Loucy (cell line): ENCODE results near the gene TAF4.

Experiments used
- H2AFZ ChIP-seq: fragments of 200-600 bp; sonication (generic); 2 replicates; pipeline ENCODE4 v1.6.0; 2016; ENCODE audit warnings: antibody characterized with exemption, mild to moderate bottlenecking, low read length, moderate library complexity
- H3F3A ChIP-seq: fragments of 200-600 bp; 2 replicates; pipeline ENCODE4 v1.6.0; 2016; ENCODE audit warnings: antibody characterized with exemption, low read depth, mild to moderate bottlenecking
- H3K27me3 ChIP-seq: fragments of 200-600 bp; sonication (generic); 2 replicates; pipeline ENCODE4 v1.6.1; 2014; ENCODE audit warnings: low read length, mild to moderate bottlenecking; ENCODE audit not compliant: insufficient read depth, poor library complexity, severe bottlenecking
- H3K36me3 ChIP-seq: fragments of 200-600 bp; sonication (generic); 2 replicates; pipeline ENCODE4 v1.6.1; 2016; ENCODE audit warnings: low read length; ENCODE audit not compliant: insufficient read depth
- H3K4me1 ChIP-seq: fragments of 200-600 bp; sonication (generic); 2 replicates; pipeline ENCODE4 v1.5.1; 2014; ENCODE audit warnings: low read length, mild to moderate bottlenecking; ENCODE audit not compliant: insufficient read depth, poor library complexity, severe bottlenecking
- H3K4me2 ChIP-seq: fragments of 200-600 bp; sonication (generic); 2 replicates; pipeline ENCODE4 v1.6.0; 2014; ENCODE audit warnings: antibody characterized with exemption, low read length, low read depth, mild to moderate bottlenecking; ENCODE audit not compliant: poor library complexity, severe bottlenecking
- H3K4me3 ChIP-seq: fragments of 200-600 bp; sonication (generic); 2 replicates; pipeline ENCODE4 v1.5.1; 2014; ENCODE audit warnings: low read length, mild to moderate bottlenecking, mixed read lengths; ENCODE audit not compliant: poor library complexity, severe bottlenecking
- H3K79me2 ChIP-seq: fragments of 200-600 bp; sonication (generic); 2 replicates; pipeline ENCODE4 v1.6.1; 2014; ENCODE audit warnings: low read length; ENCODE audit not compliant: insufficient read depth
- H3K9ac ChIP-seq: fragments of 200-600 bp; sonication (generic); 2 replicates; pipeline ENCODE4 v1.6.0; 2014; ENCODE audit warnings: mild to moderate bottlenecking, low read depth, low read length, moderate library complexity; ENCODE audit not compliant: poor library complexity, severe bottlenecking
- H3K9me2 ChIP-seq: fragments of 200-600 bp; sonication (generic); replicated peaks from 2 replicates; pipeline ENCODE4 v1.6.1; 2016; ENCODE audit warnings: low read depth, low read length, mixed read lengths
- H3K9me3 ChIP-seq: fragments of 200-600 bp; sonication (generic); 2 replicates; pipeline ENCODE4 v1.6.1; 2014; ENCODE audit warnings: mild to moderate bottlenecking, antibody characterized with exemption, low read length, low read depth; ENCODE audit not compliant: insufficient read depth
- H4K20me1 ChIP-seq: fragments of 200-600 bp; sonication (generic); 2 replicates; pipeline ENCODE4 v1.6.0; 2014; ENCODE audit warnings: antibody characterized with exemption, low read length, mild to moderate bottlenecking; ENCODE audit not compliant: insufficient read depth, poor library complexity, severe bottlenecking
- CTCF ChIP-seq: fragments of 200-600 bp; sonication (generic); conservative IDR thresholded peaks from 2 replicates; pipeline ENCODE4 v1.5.1; 2014; ENCODE audit warnings: mild to moderate bottlenecking, antibody characterized with exemption, low read length
- EZH2phosphoT487 ChIP-seq: fragments of 200-600 bp; IDR thresholded peaks from 2 replicates; pipeline ENCODE4 v1.6.1; 2018; ENCODE audit warnings: antibody characterized with exemption, mild to moderate bottlenecking, moderate library complexity, borderline replicate concordance

TAF4 gene

GRCh38 chr20:62012631-62013030 lies 53.0 kb downstream of the TAF4 start:
- peaks cover 31% of the 10 kb centered on the region; the same call in 1 of the 2 replicates for H3K79me2 ChIP-seq
- H3F3A ChIP-seq = no peaks in the 10 kb centered on the region
- no peak overlapping the region for H2AFZ ChIP-seq
- H3K9ac ChIP-seq = no peak overlapping the region
- no peaks in the 10 kb centered on the region for H3K27me3 ChIP-seq
- H3K9me3 ChIP-seq = no peaks in the 10 kb centered on the region
- H3K36me3 ChIP-seq = peaks cover 55% of the 10 kb centered on the region; the same call in 1 of the 2 replicates
- H3K4me2 ChIP-seq = no peak overlapping the region
- no peaks in the 10 kb centered on the region for H3K9me2 ChIP-seq
- H3K4me3 ChIP-seq = no peak overlapping the region
- H4K20me1 ChIP-seq = peaks cover 8% of the 10 kb centered on the region
- H3K4me1 ChIP-seq = no peaks in the 10 kb centered on the region
- no peak for TF ChIP-seq CTCF
- no peak for TF ChIP-seq EZH2phosphoT487

GRCh38 chr20:62011938-62012534 lies 53.6 kb downstream of the TAF4 start:
- Histone ChIP-seq H3K9ac (no peak overlapping the region), H3K79me2 (peaks cover 28% of the 10 kb centered on the region; the same call in 1 of the 2 replicates), H3K9me2 (no peaks in the 10 kb centered on the region), H4K20me1 (peaks cover 8% of the 10 kb centered on the region), H3K9me3 (no peaks in the 10 kb centered on the region), H3K27me3 (no peaks in the 10 kb centered on the region), H2AFZ (no peak overlapping the region), H3K4me2 (no peak overlapping the region), H3K36me3 (peaks cover 60% of the 10 kb centered on the region; the same call in 1 of the 2 replicates), H3F3A (no peaks in the 10 kb centered on the region), H3K4me3 (no peak overlapping the region), H3K4me1 (no peaks in the 10 kb centered on the region)
- TF ChIP-seq CTCF (no peak), EZH2phosphoT487 (no peak)

- no peaks in the 10 kb centered on the region for H3K4me1 ChIP-seq
- TF ChIP-seq CTCF = no peak
- no peak for TF ChIP-seq EZH2phosphoT487
- H3K27me3 ChIP-seq = no peaks in the 10 kb centered on the region
- H3K9me3 ChIP-seq = no peaks in the 10 kb centered on the region
- H3K9me2 ChIP-seq = no peaks in the 10 kb centered on the region
- H3K9ac ChIP-seq = no peak overlapping the region
- H3K4me3 ChIP-seq = no peak overlapping the region
- peaks cover 23% of the 10 kb centered on the region; the same call in 1 of the 2 replicates for H3K79me2 ChIP-seq
- H4K20me1 ChIP-seq = peaks cover 8% of the 10 kb centered on the region
- no peak overlapping the region for H3K4me2 ChIP-seq
- no peaks in the 10 kb centered on the region for H3F3A ChIP-seq
- H2AFZ ChIP-seq = no peak overlapping the region
- peaks cover 67% of the 10 kb centered on the region; the same call in 1 of the 2 replicates for H3K36me3 ChIP-seq
Observed at GRCh38 chr20:62011403-62011790, 54.3 kb downstream of the TAF4 start.
